ENCODE results near the gene SAE1. TPM values are rescaled to one million over a fixed set of nuclear protein-coding genes. Genes with fewer than 3 reads are reported as not detected.
A peak's percentile ranks its signal among the peaks of the same experiment; 100 is the strongest.
"Not testable (repeated sequence)": the region's sequence is repeated elsewhere in the genome, so short reads cannot be mapped to it uniquely, and the experiment has no call there.

Gene SAE1
- total RNA-seq, 1 experiment from 2014 or later, result 140 TPM

GRCh38 chr19:47247308-47247990 is 116.8 kb downstream of the SAE1 start:
- ATAC-seq (no peak), DNase-seq (ENCODE audit: low read depth, low spot score) (no peak)
- Histone ChIP-seq H3K4me1 (ENCODE audit: control insufficient read depth, insufficient read depth, low read length) (no peaks in the 10 kb centered on the region; the same call in 1 of the 2 replicates), H3K9me3 (ENCODE audit: control insufficient read depth, insufficient read depth, low read depth, low read length) (no peaks in the 10 kb centered on the region), H3K36me3 (ENCODE audit: control insufficient read depth, insufficient read depth, low read length) (no peaks in the 10 kb centered on the region), H3K4me3 (ENCODE audit: low read depth in 2 of 2, low read length in 2 of 2) (no peak overlapping the region), H3K27ac (ENCODE audit: low read length) (peak overlapping the region; percentile 48; the same call in 1 of the 2 replicates), H3K27me3 (ENCODE audit: control insufficient read depth, insufficient read depth, low read length) (no peaks in the 10 kb centered on the region)
- ChIA-PET POLR2A (interaction anchor here (0.6 to 0.7 kb wide), 2 partner anchors 69 to 87 kb away, joined by 3 to 4 read pairs; no protein-coding TSS in a partner anchor), CTCF (interaction anchor here (0.6 to 1.1 kb wide), 6 partner anchors 15 to 847 kb away, joined by 3 to 6 read pairs (median 3); no protein-coding TSS in a partner anchor)
- intact Hi-C loops (cut with micrococcal nuclease; ENCODE audit: unreplicated experiment) (loop anchor here (5.0 kb wide), 1 partner anchor 100 kb away; no protein-coding TSS in a partner anchor), in situ Hi-C loops (cut with HindIII; ENCODE audit: low pct_unique_long_range_greater_than_20kb, low sequenced_read_pairs) (no loop called here)
- no TSS peak for BruUV-seq (replicated peaks)
- TF ChIP-seq TCF7L2 (IDR thresholded peaks at IDR 0.05; ENCODE audit: low read depth, low read length), result no peak
- TF ChIP-seq REST (IDR thresholded peaks at IDR 0.05; ENCODE audit: insufficient read depth in 1 of 2, low read depth in 2 of 2, low read length in 1 of 2), result no peak
- no peak for TF ChIP-seq POLR2AphosphoS5 (IDR thresholded peaks at IDR 0.05; ENCODE audit: low read depth, low read length)
- TF ChIP-seq SIN3A (IDR thresholded peaks at IDR 0.05; ENCODE audit: borderline replicate concordance, insufficient read depth, low read depth, low read length), result no peak
- peak; percentile 93 for TF ChIP-seq CTCF (IDR thresholded peaks at IDR 0.05)

- H3K4me3 ChIP-seq (ENCODE audit: low read depth in 2 of 2, low read length in 2 of 2); H3K4me1 ChIP-seq (ENCODE audit: control insufficient read depth, insufficient read depth, low read length); H3K9me3 ChIP-seq (ENCODE audit: control insufficient read depth, insufficient read depth, low read depth, low read length); intact Hi-C loops (cut with micrococcal nuclease; ENCODE audit: unreplicated experiment); CTCF ChIA-PET; POLR2A ChIA-PET; DNase-seq (ENCODE audit: low read depth, low spot score); ATAC-seq; H3K27ac ChIP-seq (ENCODE audit: low read length); H3K27me3 ChIP-seq (ENCODE audit: control insufficient read depth, insufficient read depth, low read length); H3K36me3 ChIP-seq (ENCODE audit: control insufficient read depth, insufficient read depth, low read length); in situ Hi-C loops (cut with HindIII; ENCODE audit: low pct_unique_long_range_greater_than_20kb, low sequenced_read_pairs); BruUV-seq (replicated peaks): not testable (repeated sequence)
These were observed 122.4 kb downstream of the SAE1 start for GRCh38 chr19:47253016-47253415.

- H3K4me1 ChIP-seq (ENCODE audit: control insufficient read depth, insufficient read depth, low read length), result peaks cover 6% of the 10 kb centered on the region
- H3K9me3 ChIP-seq (ENCODE audit: control insufficient read depth, insufficient read depth, low read depth, low read length), result no peaks in the 10 kb centered on the region
- 0 out of 2 replicates have a peak overlapping the region, but pooled peaks have one; percentile 29 for H3K27ac ChIP-seq (ENCODE audit: low read length)
- no TSS peak for BruUV-seq (replicated peaks)
- intact Hi-C loops (cut with micrococcal nuclease; ENCODE audit: unreplicated experiment), result no loop called here
- H3K36me3 ChIP-seq (ENCODE audit: control insufficient read depth, insufficient read depth, low read length), result no peaks in the 10 kb centered on the region; the same call in 1 of the 2 replicates
- H3K27me3 ChIP-seq (ENCODE audit: control insufficient read depth, insufficient read depth, low read length), result no peaks in the 10 kb centered on the region
- ChIA-PET CTCF (interaction anchor here (0.7 kb wide), 2 partner anchors 43 to 83 kb away, joined by 3 to 5 read pairs; no protein-coding TSS in a partner anchor), POLR2A (interaction anchor here (0.6 kb wide), 1 partner anchor 9 kb away, joined by 3 read pairs; no protein-coding TSS in a partner anchor)
- TF ChIP-seq SIN3A (IDR thresholded peaks at IDR 0.05; ENCODE audit: borderline replicate concordance, insufficient read depth, low read depth, low read length), result no peak
- no peak for TF ChIP-seq CTCF (IDR thresholded peaks at IDR 0.05)
- no peak for TF ChIP-seq POLR2AphosphoS5 (IDR thresholded peaks at IDR 0.05; ENCODE audit: low read depth, low read length)
- no peak for TF ChIP-seq TCF7L2 (IDR thresholded peaks at IDR 0.05; ENCODE audit: low read depth, low read length)
- TF ChIP-seq REST (IDR thresholded peaks at IDR 0.05; ENCODE audit: insufficient read depth in 1 of 2, low read depth in 2 of 2, low read length in 1 of 2), result no peak
- in situ Hi-C loops (cut with HindIII; ENCODE audit: low pct_unique_long_range_greater_than_20kb, low sequenced_read_pairs), result no loop called here
- DNase-seq (ENCODE audit: low read depth, low spot score) (no peak), ATAC-seq (no peak)
- no peak overlapping the region for H3K4me3 ChIP-seq (ENCODE audit: low read depth in 2 of 2, low read length in 2 of 2)
These were observed 122.8 kb downstream of the SAE1 start for GRCh38 chr19:47253467-47253881.

Measured in Panc1 (cell line).